Heart left ventricle (tissue), 16 donors: ENCODE measurements around the gene ZNF598. TPM values are rescaled to one million over a fixed set of nuclear protein-coding genes. Genes with fewer than 3 reads are reported as not detected.
A peak's percentile ranks its signal among the peaks of the same experiment; 100 is the strongest.

Experiments
- ATAC-seq, 4 donors: fragments of 200-7000 bp; cut with Tn5 transposase; one replicate each; pipeline ENCODE4 v1.9.1; 2020 to 2022; ENCODE audit warnings: moderate library complexity in 4 of 4, mild to moderate bottlenecking in 3 of 4, moderate number of reproducible peaks in 1 of 4
- DNase-seq, 5 donors: peaks; one replicate each; pipeline ENCODE4 v3.0.0-alpha.2; 2020
- H3K27ac ChIP-seq, 12 donors: fragments of 200-600 bp; sonication (generic) in 4 of 12; one replicate each; pipeline versions ENCODE4 v1.5.0 to v1.8.0; 2016 to 2022; ENCODE audit warnings: mild to moderate bottlenecking in 2 of 12
- H3K27me3 ChIP-seq, 9 donors: fragments of 200-600 bp; sonication (generic) in 2 of 9; one replicate each; pipeline versions ENCODE4 v1.5.1 to v1.8.0; 2016 to 2022; ENCODE audit warnings: mild to moderate bottlenecking in 3 of 9
- H3K36me3 ChIP-seq, 9 donors: fragments of 200-600 bp; sonication (generic) in 2 of 9; one replicate each; pipeline versions ENCODE4 v1.5.0 to v1.8.0; 2018 to 2022; ENCODE audit warnings: mild to moderate bottlenecking in 2 of 9
- H3K4me1 ChIP-seq, 12 donors: fragments of 200-600 bp; sonication (generic) in 4 of 12; one replicate each; pipeline versions ENCODE4 v1.5.0 to v1.8.0; 2016 to 2022; ENCODE audit warnings: mild to moderate bottlenecking in 3 of 12
- H3K4me3 ChIP-seq, 12 donors: fragments of 200-600 bp; sonication (generic) in 4 of 12; one replicate each; pipeline versions ENCODE4 v1.5.0 to v1.8.0; 2017 to 2022; ENCODE audit warnings: mild to moderate bottlenecking in 9 of 12, moderate library complexity in 4 of 12
- H3K9me3 ChIP-seq, 12 donors: fragments of 200-600 bp; sonication (generic) in 4 of 12; one replicate each; pipeline versions ENCODE4 v1.5.0 to v1.8.0; 2016 to 2022; ENCODE audit warnings: mild to moderate bottlenecking in 1 of 12
- CTCF ChIP-seq, 12 donors: fragments of 200-600 bp; sonication (generic) in 4 of 12; IDR thresholded peaks; one replicate each; pipeline versions ENCODE4 v1.5.0 to v1.8.0; 2018 to 2022; ENCODE audit warnings: antibody characterized with exemption in 12 of 12, mild to moderate bottlenecking in 5 of 12
- POLR2A ChIP-seq, 2 donors: fragments of 450-650 bp; IDR thresholded peaks; one replicate each; pipeline ENCODE4 v1.6.1; 2017; ENCODE audit warnings: antibody characterized with exemption in 2 of 2, mild to moderate bottlenecking in 2 of 2, moderate library complexity in 2 of 2
- WGBS, 4 donors: extraction: QIAGEN DNeasy Blood & Tissue Kit in 2 of 4; methylation state at CpG; one replicate each; pipeline versions ENCODE4 v1.1.5 to v1.1.7; 2013 to 2018; 5-methylcytosine and 5-hydroxymethylcytosine counted together
- intact Hi-C, 10 donors: fragments of 100-400 bp; cut with DNase I; formaldehyde crosslinking; loops; one replicate each; pipeline versions ENCODE4 v1.11.1 to v1.14.2; 2022
- polyA plus RNA-seq, 2 donors: library from polyadenylated mRNA; stranded (reverse); fragments of 200-250 nt; gene quantifications; one replicate each; pipeline ENCODE4 v1.2.3, GENCODE V29; 2013
- total RNA-seq, 9 donors: library from RNA; depleted of rRNA in 2 of 9; stranded (reverse); fragments of >200 nt in 2 of 9; fragmentation: NEBNext Ultra II Directional in 3 of 9; extraction: Animal tissue kit (Norgen Biotek cat#: 25700) in 3 of 9; gene quantifications; one replicate each; pipeline versions ENCODE4 v1.1.0 to v1.2.4, GENCODE V29; 2016 to 2023
- donor health status: ischemic (EF 13 %, LVEDD 7.1; RV severe dilation, severe dysfunction).
- donor health status: healthy with polysubstance abuse.
- donor health status: DM: no; HTN: yes; CAD: no.
- donor health status: DM: no; HTN: no; CAD: no.
- donor health status: ischemic (EF 25% LVEDD 6.9; RV normal size, moderate dysfunction).
- donor health status: ischemic (EF 25% LVEDD 5.7; RV mildly dilated, moderate dysfunction).
- donor health status: healthy.
- donor health status: DM: yes; HTN: yes; CAD: no.
- donor health status: ischemic (EF 35%, LVEDD 5.7; RV mildly dilated, moderate dysfunction).
- donor health status: nonischemic (EF 11% LVEDD 7.7; RV severe dilation, severe dysfunction).
- donor health status: DM: yes; HTN: yes; CAD: no.
- donor health status: PGD.
- donor health status: ischemic (EF 29% LVEDD 5.4; RV normal size, mild dysfunction).
- donor health status: nonischemic (EF 23%, LVEDD 6.1; RV moderate dilation, normal function).

Gene ZNF598
- total and polyA plus RNA-seq, 11 donors: 9.4 to 47.4 (median 17.0) TPM

GRCh38 chr16:2019921-2020831 is 10.6 kb upstream of the ZNF598 start:
- intact Hi-C loops: loop anchor here in 4 of 10 donors (5.0 to 10.0 kb wide), 5 partner anchors 32 to 132 kb away; no protein-coding TSS in a partner anchor
- no peak overlapping the region for H3K27ac ChIP-seq
- ATAC-seq (no peak), DNase-seq (no peak)
- no peaks in the 10 kb centered on the region for H3K9me3 ChIP-seq
- peaks cover 10 to 40% (median 30%) of the 10 kb centered on the region in 9 donors for H3K27me3 ChIP-seq
- WGBS, 4 donors: 1 to 4% (median 1%) methylated on average over 35 to 96 of the region's 96 CpGs
- TF ChIP-seq CTCF (IDR thresholded peaks at IDR 0.05): no peak
- no peak for TF ChIP-seq POLR2A (IDR thresholded peaks at IDR 0.05)
- H3K4me1 ChIP-seq: peaks cover 0 to 42% (median 30%) of the 10 kb centered on the region in 12 donors
- H3K36me3 ChIP-seq: no peaks in the 10 kb centered on the region
- H3K4me3 ChIP-seq: peak overlapping the region in 4 of 12 donors; percentile 3 to 22 (median 16)

- Histone ChIP-seq H3K4me1 (peaks cover 0 to 36% (median 26%) of the 10 kb centered on the region in 12 donors), H3K27ac (no peak within 1 kb of the TSS), H3K4me3 (peak within 1 kb of the TSS in 4 of 12 donors; percentile 3 to 22 (median 16)), H3K36me3 (no peaks in the 10 kb centered on the region), H3K9me3 (no peaks in the 10 kb centered on the region), H3K27me3 (peaks cover 10 to 40% (median 30%) of the 10 kb centered on the region in 9 donors)
- ATAC-seq: no peak
- DNase-seq: peak in 1 of 5 donors; percentile 25
- 2 to 21% (median 5%) methylated on average over 5 to 33 of the region's 33 CpGs for WGBS, 4 donors
- intact Hi-C loops: loop anchor here in 1 of 10 donors (5.0 kb wide), 1 partner anchor 33 kb away; no protein-coding TSS in a partner anchor
- no peak for TF ChIP-seq CTCF (IDR thresholded peaks at IDR 0.05)
- no peak for TF ChIP-seq POLR2A (IDR thresholded peaks at IDR 0.05)
These were observed 9.9 kb upstream of the ZNF598 start, which contains the start of gene NPW for GRCh38 chr16:2019518-2019920. Gene NPW, plus strand, starts transcription at chr16:2019785.

GRCh38 chr16:2016407-2016922 is 6.8 kb upstream of the ZNF598 start:
- whole genome bisulfite sequencing, 4 donors: 28 to 32% (median 31%) methylated on average over 8 to 13 of the region's 13 CpGs
- intact Hi-C loops: loop anchor here in 1 of 10 donors (5.0 kb wide), 1 partner anchor 36 kb away; no protein-coding TSS in a partner anchor

More at GRCh38 chr16:2016407-2016922, 6.8 kb upstream of the ZNF598 start:
- Histone ChIP-seq H3K36me3 (no peaks in the 10 kb centered on the region), H3K27ac (no peak overlapping the region), H3K4me3 (no peak overlapping the region), H3K9me3 (no peaks in the 10 kb centered on the region), H3K4me1 (peaks cover 0 to 15% (median 10%) of the 10 kb centered on the region in 12 donors), H3K27me3 (peaks cover 10 to 36% (median 26%) of the 10 kb centered on the region in 9 donors)
- TF ChIP-seq CTCF (IDR thresholded peaks at IDR 0.05): peak; percentile 6 to 47 (median 26)
- TF ChIP-seq POLR2A (IDR thresholded peaks at IDR 0.05): no peak
- DNase-seq: no peak
- no peak for ATAC-seq
